A204.1 (cell line): ENCODE results near the gene ISM1.

Experiments used
- FAIRE-seq: peaks from 2 replicates; lab custom pipeline; 2012; peaks lifted over from hg19 to GRCh38; lab: Jason Lieb, UNC

The ISM1 gene

GRCh38 chr20:13220904-13221297 lies at the start of gene ISM1:
TSS of gene ISM1 (plus strand) at chr20:13221274. CDS start at chr20:13221777, 503 bp downstream.
- FAIRE-seq = no peak

- FAIRE-seq = no peak
These were observed 47.9 kb upstream of the ISM1 start for GRCh38 chr20:13173201-13173600.

- FAIRE-seq = no peak
These were observed 46.7 kb upstream of the ISM1 start for GRCh38 chr20:13174402-13174801.

- FAIRE-seq = no peak
These were observed 39.8 kb upstream of the ISM1 start for GRCh38 chr20:13180986-13181889.

GRCh38 chr20:13183005-13183404 lies 38.1 kb upstream of the ISM1 start:
- no peak for FAIRE-seq

GRCh38 chr20:13186043-13186774 lies 34.9 kb upstream of the ISM1 start:
- no peak for FAIRE-seq

GRCh38 chr20:13187899-13188298 lies 33.2 kb upstream of the ISM1 start:
- FAIRE-seq = no peak

GRCh38 chr20:13199279-13199678 lies 21.8 kb upstream of the ISM1 start:
- no peak for FAIRE-seq

- no peak for FAIRE-seq
These were observed 20.1 kb upstream of the ISM1 start for GRCh38 chr20:13200767-13201500.

GRCh38 chr20:13202565-13202964 lies 18.5 kb upstream of the ISM1 start:
- no peak for FAIRE-seq

GRCh38 chr20:13205425-13205824 lies 15.6 kb upstream of the ISM1 start:
- no peak for FAIRE-seq

GRCh38 chr20:13205848-13206434 lies 15.1 kb upstream of the ISM1 start:
- FAIRE-seq = no peak

GRCh38 chr20:13207016-13207415 lies 14.1 kb upstream of the ISM1 start:
- no peak for FAIRE-seq

- FAIRE-seq = no peak
These were observed 9.0 kb upstream of the ISM1 start for GRCh38 chr20:13211956-13212618.

- no peak for FAIRE-seq
These were observed 8.3 kb upstream of the ISM1 start for GRCh38 chr20:13212750-13213149.

GRCh38 chr20:13213335-13213734 lies 7.7 kb upstream of the ISM1 start:
- no peak for FAIRE-seq

GRCh38 chr20:13216533-13216932 lies 4.5 kb upstream of the ISM1 start:
- FAIRE-seq = no peak

GRCh38 chr20:13219327-13220193 lies 1.5 kb upstream of the ISM1 start:
- no peak for FAIRE-seq

GRCh38 chr20:13220194-13220903 lies 725 bp upstream of the ISM1 start:
- no peak for FAIRE-seq

- FAIRE-seq = no peak
These were observed 219 bp downstream of the ISM1 start for GRCh38 chr20:13221313-13221672.
